ENCODE measurements around the gene ZDHHC7. TPM values are rescaled to one million over a fixed set of nuclear protein-coding genes. Genes with fewer than 3 reads are reported as not detected.

ZDHHC7 gene
- polyA plus RNA-seq, 1 donor: 49.8 TPM

DNA sequence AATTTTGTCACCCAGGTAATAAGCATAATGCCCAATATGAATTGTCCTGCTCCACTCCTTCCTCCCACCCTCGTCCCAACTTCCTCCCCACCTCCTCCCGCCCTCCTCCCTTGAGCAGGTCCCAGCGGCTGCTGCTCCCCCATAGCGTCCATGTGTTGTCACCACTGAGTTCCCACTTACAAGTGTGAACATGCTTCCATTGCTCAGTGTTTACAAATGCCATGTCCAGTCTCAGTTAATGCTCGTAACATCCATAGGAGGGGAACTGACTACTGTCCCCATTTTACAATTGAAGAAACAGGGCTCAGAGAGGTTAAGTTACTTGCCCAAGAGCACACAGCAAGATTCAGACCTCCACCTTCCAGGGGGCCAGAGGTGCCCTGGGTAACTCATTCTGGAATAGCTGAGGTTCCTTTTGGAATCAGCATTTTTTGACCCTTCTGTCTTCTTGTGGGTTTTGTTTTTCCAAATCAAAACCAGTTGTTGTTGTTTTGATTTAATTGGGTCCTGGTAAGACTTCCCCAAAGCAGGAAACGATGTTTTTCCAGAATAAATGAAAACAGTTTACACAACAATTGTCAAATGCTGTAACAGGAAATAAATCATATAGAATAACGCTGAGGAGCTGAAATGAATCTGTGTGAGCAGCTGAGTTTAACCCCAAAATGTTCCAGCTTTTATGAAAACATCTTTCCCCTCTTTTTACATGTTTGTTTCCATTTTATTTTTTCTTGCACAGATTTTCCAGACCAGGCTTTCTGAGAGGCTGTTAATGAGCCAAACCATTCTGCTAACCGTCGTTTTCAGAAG lies 73.9 kb downstream of the ZDHHC7 start:
- Histone ChIP-seq H3K27me3 (ENCODE audit: control insufficient read depth, insufficient read depth, low read length) (no peaks in the 10 kb centered on the region), H3K36me3 (ENCODE audit: control insufficient read depth, insufficient read depth, low read length) (no peaks in the 10 kb centered on the region), H3K27ac (ENCODE audit: low read length) (no peak overlapping the region), H3K4me3 (ENCODE audit: low read length) (no peak overlapping the region), H3K9me3 (ENCODE audit: control insufficient read depth, low read depth, low read length) (peaks cover 2% of the 10 kb centered on the region), H3K4me1 (ENCODE audit: control insufficient read depth, insufficient read depth, low read length) (no peaks in the 10 kb centered on the region)
- WGBS (ENCODE audit: insufficient coverage, low lambda C conversion rate): 63% methylated on average over 1 of the region's 9 CpGs
- no peak for DNase-seq

DNA sequence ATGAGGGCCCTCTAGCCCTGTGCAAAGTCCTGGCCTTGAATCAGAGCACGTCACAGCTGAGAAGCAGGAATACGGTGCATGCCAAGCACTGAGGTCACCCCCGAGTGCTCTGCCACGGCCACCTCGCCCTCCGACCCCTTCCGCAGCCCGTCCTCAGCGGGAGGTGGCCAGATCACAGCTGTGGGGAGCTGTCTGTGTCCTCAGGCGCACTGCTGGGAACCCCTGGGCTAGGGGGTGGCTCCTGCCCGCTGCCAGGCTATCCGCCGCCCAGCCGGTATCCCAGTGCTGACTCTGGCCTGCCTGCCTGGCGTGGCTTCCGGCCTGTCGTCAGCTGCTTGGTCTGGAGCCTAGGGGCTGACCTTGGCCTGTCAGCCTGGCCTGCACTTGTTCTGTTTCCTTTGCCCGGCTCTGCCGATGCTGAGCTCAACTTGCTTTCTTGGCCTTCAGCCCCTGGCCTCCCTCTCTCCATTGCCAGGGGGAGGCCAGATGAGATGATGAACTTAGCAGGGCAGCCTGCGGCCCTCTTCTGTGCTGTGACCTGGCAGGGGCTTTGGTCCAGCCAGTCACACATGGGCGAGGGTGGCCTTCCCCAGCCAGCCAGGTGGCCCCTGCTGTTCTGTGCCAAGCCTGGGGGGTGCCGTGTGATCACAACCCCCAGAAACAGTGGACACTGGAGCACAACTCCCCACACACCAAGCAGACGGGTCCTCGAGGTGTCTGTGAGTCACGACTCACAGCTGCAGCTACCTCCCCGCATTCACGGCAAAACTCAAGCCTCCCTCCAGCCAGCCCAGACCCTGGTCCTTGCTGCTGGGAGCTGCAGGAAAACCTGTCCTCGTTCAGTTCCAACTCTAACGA lies 77.3 kb downstream of the ZDHHC7 start:
- no peak for DNase-seq
- Histone ChIP-seq H3K27ac (ENCODE audit: low read length) (no peak overlapping the region), H3K9me3 (ENCODE audit: control insufficient read depth, low read depth, low read length) (peaks cover 7% of the 10 kb centered on the region), H3K36me3 (ENCODE audit: control insufficient read depth, insufficient read depth, low read length) (no peaks in the 10 kb centered on the region), H3K4me3 (ENCODE audit: low read length) (no peak overlapping the region), H3K4me1 (ENCODE audit: control insufficient read depth, insufficient read depth, low read length) (no peaks in the 10 kb centered on the region), H3K27me3 (ENCODE audit: control insufficient read depth, insufficient read depth, low read length) (no peaks in the 10 kb centered on the region)
- WGBS (ENCODE audit: insufficient coverage, low lambda C conversion rate): no CpG with 5 or more reads among the region's 29 CpGs

DNA sequence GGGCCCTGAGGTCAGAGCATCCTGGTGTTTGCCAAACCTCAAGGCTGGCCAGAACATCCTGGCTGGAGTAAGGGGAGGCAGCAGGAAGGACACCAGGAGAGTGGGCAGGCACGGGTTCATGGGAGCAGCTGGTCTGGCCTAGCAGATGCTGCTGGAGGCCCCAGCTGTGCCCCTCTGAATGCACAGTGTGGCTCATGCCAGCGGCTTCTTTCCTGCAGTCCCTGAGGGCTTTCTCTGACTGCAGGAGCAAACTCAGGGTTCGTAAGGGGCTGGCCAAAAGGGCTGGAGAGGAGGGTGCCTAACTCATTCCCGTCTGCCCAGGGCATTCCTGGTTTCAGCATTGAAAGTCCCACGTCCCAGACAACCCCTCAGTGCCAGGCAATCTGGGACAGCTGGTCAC lies 78.7 kb downstream of the ZDHHC7 start:
- no CpG with 5 or more reads among the region's 5 CpGs for WGBS (ENCODE audit: insufficient coverage, low lambda C conversion rate)
- Histone ChIP-seq H3K4me3 (ENCODE audit: low read length) (no peak overlapping the region), H3K27ac (ENCODE audit: low read length) (no peak overlapping the region), H3K4me1 (ENCODE audit: control insufficient read depth, insufficient read depth, low read length) (no peaks in the 10 kb centered on the region), H3K27me3 (ENCODE audit: control insufficient read depth, insufficient read depth, low read length) (no peaks in the 10 kb centered on the region), H3K36me3 (ENCODE audit: control insufficient read depth, insufficient read depth, low read length) (no peaks in the 10 kb centered on the region), H3K9me3 (ENCODE audit: control insufficient read depth, low read depth, low read length) (peaks cover 7% of the 10 kb centered on the region)
- no peak for DNase-seq

DNA sequence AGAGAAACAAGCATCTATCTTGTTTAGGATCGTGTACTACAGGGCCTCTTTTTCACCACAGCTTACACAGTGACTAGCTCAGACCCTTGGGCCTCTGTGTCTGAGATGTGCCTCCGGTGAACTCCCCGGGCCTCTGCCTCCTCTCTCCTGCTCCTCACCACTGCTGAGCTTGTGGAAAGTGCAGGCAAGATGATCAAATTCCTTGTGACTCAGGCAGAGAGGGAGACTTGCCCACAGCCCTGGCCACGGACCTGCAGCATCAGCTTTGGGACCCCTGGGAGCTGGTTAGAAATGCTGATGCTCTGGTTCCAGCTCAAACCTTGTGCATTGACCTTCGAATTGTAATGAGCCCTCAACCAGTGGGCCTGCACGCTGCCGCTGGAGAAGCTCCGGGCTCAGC lies 79.8 kb downstream of the ZDHHC7 start:
- no peak overlapping the region for H3K27ac ChIP-seq (ENCODE audit: low read length)
- no peaks in the 10 kb centered on the region for H3K27me3 ChIP-seq (ENCODE audit: control insufficient read depth, insufficient read depth, low read length)
- H3K4me1 ChIP-seq (ENCODE audit: control insufficient read depth, insufficient read depth, low read length): no peaks in the 10 kb centered on the region
- H3K36me3 ChIP-seq (ENCODE audit: control insufficient read depth, insufficient read depth, low read length): no peaks in the 10 kb centered on the region
- H3K9me3 ChIP-seq (ENCODE audit: control insufficient read depth, low read depth, low read length): peaks cover 7% of the 10 kb centered on the region
- H3K4me3 ChIP-seq (ENCODE audit: low read length): no peak overlapping the region
- no CpG with 5 or more reads among the region's 8 CpGs for WGBS (ENCODE audit: insufficient coverage, low lambda C conversion rate)
- no peak for DNase-seq

DNA sequence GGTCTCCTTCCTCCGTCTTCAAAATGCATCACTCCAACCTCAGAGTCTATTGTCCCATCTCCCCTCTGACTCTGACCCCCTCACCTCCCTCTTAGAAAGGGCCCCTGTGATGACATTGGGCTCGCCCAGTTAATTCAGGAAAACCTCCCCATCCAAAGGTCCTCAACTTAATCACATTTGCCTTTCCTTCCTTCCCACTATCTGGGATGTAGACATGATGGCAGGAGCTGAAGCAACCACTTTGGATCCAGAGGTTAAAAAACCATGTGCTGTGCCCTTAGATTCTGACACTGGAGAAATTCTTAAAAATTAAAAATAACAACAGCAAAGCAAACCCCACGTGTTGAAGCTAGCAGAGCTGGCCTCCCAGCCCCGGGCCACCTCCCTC lies 80.2 kb downstream of the ZDHHC7 start:
- Histone ChIP-seq H3K36me3 (ENCODE audit: control insufficient read depth, insufficient read depth, low read length) (no peaks in the 10 kb centered on the region), H3K4me1 (ENCODE audit: control insufficient read depth, insufficient read depth, low read length) (no peaks in the 10 kb centered on the region), H3K9me3 (ENCODE audit: control insufficient read depth, low read depth, low read length) (peaks cover 7% of the 10 kb centered on the region), H3K27ac (ENCODE audit: low read length) (no peak overlapping the region), H3K4me3 (ENCODE audit: low read length) (no peak overlapping the region), H3K27me3 (ENCODE audit: control insufficient read depth, insufficient read depth, low read length) (no peaks in the 10 kb centered on the region)
- DNase-seq: no peak
- WGBS (ENCODE audit: insufficient coverage, low lambda C conversion rate): no CpG with 5 or more reads among the region's 4 CpGs

DNA sequence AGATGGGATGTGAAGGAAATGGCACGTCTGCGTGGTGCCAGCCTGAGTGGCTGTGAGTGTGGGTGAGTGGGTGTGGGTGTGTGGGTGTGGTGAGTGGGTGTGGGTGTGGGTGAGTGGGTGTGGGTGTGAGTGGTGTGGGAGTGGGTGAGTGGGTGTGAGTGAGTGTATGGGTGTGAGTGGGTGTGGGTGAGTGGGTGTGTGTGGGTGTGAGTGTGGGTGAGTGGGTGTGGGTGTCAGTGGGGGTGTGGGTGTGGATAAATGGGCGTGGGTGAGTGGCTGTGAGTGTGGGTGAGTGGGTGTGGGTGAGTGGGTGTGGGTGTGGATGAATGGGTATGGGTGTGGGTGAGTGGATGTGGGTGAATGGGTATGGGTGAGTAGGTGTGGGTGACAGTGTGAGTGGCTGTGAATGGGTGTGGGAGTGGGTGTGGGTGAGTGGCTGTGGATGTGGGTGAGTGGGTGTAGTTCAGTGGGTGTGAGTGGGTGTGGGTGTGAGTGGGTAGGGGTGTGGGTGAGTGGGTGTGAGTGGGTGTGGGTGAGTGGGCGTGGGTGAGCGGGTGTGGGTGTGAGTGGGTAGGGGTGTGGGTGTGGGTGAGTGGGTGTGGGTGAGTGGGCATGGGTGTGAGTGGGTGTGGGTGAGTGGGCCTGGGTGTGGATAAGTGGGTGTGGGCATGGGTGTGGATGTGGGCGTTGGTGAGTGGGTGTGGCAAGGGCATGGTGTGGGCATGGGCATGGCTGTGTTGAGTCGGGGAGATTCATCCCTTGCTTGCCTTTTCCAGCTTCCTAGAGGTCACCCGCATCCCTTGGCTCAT lies 80.8 kb downstream of the ZDHHC7 start:
- H3K4me1 ChIP-seq (ENCODE audit: control insufficient read depth, insufficient read depth, low read length): no peaks in the 10 kb centered on the region
- WGBS (ENCODE audit: insufficient coverage, low lambda C conversion rate): 80% methylated on average over 1 of the region's 8 CpGs
- no peak for DNase-seq
- peaks cover 7% of the 10 kb centered on the region for H3K9me3 ChIP-seq (ENCODE audit: control insufficient read depth, low read depth, low read length)
- H3K27ac ChIP-seq (ENCODE audit: low read length): no peak overlapping the region
- no peak overlapping the region for H3K4me3 ChIP-seq (ENCODE audit: low read length)
- no peaks in the 10 kb centered on the region for H3K36me3 ChIP-seq (ENCODE audit: control insufficient read depth, insufficient read depth, low read length)
- no peaks in the 10 kb centered on the region for H3K27me3 ChIP-seq (ENCODE audit: control insufficient read depth, insufficient read depth, low read length)

DNA sequence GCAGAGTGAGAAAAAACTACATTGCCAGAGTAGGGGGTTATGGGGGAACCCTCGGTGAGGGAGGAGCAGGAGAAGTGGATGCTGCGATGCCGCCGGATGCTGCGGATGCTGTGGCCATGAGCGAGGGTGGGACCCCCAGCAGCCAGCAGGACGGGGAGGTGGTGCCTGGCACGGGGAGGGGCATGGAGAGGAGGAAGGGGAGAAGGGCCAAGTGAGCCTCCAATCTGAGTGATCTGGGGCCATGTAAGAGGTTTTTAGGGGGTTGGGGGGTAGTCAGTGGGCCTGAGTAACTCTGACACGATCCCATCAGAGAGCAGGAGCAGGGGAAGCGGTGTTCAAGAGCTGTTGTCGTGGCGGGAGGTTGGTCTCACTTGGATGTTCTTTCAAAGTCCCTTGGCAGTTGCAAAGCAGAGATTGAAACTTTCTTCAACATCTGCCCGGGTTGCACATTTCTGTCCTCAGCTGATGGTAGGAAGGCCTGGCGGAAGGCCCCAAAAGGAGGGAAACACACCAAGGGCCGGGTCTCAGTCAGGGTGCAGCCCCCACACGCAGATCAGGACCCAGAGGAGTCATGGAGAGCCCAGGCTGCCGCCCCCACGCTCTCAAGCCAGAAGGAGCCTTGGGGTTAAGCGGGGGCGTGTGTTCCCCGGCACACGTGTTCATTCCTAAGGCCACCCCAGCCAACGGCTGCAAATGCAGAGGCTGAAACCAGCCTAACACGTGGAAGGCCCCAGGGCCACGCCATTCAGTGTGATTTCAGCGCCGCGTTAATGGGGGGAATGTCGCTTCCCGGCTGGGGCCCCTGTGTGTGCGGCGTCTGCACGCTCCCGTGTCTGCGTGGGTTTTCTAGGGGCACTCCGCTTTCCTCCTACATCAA lies 81.7 kb downstream of the ZDHHC7 start:
- H3K27me3 ChIP-seq (ENCODE audit: control insufficient read depth, insufficient read depth, low read length): no peaks in the 10 kb centered on the region
- peaks cover 7% of the 10 kb centered on the region for H3K9me3 ChIP-seq (ENCODE audit: control insufficient read depth, low read depth, low read length)
- DNase-seq: no peak
- H3K4me1 ChIP-seq (ENCODE audit: control insufficient read depth, insufficient read depth, low read length): peaks cover 4% of the 10 kb centered on the region
- H3K4me3 ChIP-seq (ENCODE audit: low read length): no peak overlapping the region
- no peaks in the 10 kb centered on the region for H3K36me3 ChIP-seq (ENCODE audit: control insufficient read depth, insufficient read depth, low read length)
- no CpG with 5 or more reads among the region's 36 CpGs for WGBS (ENCODE audit: insufficient coverage, low lambda C conversion rate)
- no peak overlapping the region for H3K27ac ChIP-seq (ENCODE audit: low read length)

DNA sequence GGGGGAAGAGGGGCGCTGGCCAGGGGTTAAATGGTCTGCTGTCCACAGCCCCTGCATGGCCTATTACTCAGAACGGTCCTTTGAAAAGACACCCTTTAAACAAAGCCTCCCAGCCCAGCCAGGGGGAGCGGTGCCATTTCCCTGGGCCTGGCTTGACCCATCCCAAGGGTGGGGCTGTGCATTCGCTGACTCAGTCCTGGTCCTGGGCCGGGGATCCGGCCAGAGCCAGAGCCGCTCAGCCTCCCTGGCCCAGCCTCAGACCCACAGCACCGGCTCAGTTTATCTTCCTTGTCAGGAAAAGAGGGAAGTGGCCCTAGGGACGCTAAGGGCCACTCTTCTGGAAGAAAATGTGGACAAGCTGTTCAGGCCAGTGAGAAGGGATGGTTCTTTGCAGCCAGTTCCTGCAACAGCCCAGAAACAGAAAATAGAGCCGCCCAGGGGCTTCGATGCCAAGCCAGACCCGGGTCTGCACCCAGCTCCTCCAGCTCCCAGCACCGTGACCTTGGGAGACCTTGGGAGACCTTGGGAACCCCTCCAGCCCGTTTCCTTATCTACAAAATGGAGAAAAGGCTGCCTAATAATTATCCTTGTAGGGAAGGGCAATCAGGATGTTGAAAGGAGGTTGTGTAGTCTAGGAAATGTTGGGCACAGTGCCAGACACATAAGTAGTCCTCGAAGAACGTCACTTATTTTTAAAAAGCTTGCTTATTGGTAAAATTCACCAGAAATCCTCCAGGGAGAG lies 82.5 kb downstream of the ZDHHC7 start:
- H3K4me1 ChIP-seq (ENCODE audit: control insufficient read depth, insufficient read depth, low read length): peaks cover 8% of the 10 kb centered on the region
- H3K36me3 ChIP-seq (ENCODE audit: control insufficient read depth, insufficient read depth, low read length): no peaks in the 10 kb centered on the region
- no peak overlapping the region for H3K4me3 ChIP-seq (ENCODE audit: low read length)
- no CpG with 5 or more reads among the region's 16 CpGs for WGBS (ENCODE audit: insufficient coverage, low lambda C conversion rate)
- H3K27ac ChIP-seq (ENCODE audit: low read length): no peak overlapping the region
- DNase-seq: peak in 1 of 2 donors; percentile 22
- H3K27me3 ChIP-seq (ENCODE audit: control insufficient read depth, insufficient read depth, low read length): no peaks in the 10 kb centered on the region
- peaks cover 7% of the 10 kb centered on the region for H3K9me3 ChIP-seq (ENCODE audit: control insufficient read depth, low read depth, low read length)
